HUDEP-2 (cell line): ENCODE data around the gene UBE3B.

Source experiments
- DNase-seq, 76 experiments: peaks; one replicate each; lab custom pipeline; 2025; ENCODE audit not compliant: unreplicated experiment in 76 of 76; lab: John Stamatoyannopoulos, UW

Gene UBE3B

GRCh38 chr12:109448707-109449390 is 28.6 kb upstream of the UBE3B start:
- no peak for DNase-seq

- DNase-seq, result no peak
Observed at GRCh38 chr12:109449845-109450532, 27.4 kb upstream of the UBE3B start.

GRCh38 chr12:109450980-109451379 is 26.5 kb upstream of the UBE3B start:
- no peak for DNase-seq

GRCh38 chr12:109451400-109451799 is 26.0 kb upstream of the UBE3B start:
- no peak for DNase-seq

- DNase-seq, result no peak
Observed at GRCh38 chr12:109452489-109452888, 24.9 kb upstream of the UBE3B start.

GRCh38 chr12:109455706-109456105 is 21.7 kb upstream of the UBE3B start:
- no peak for DNase-seq

- DNase-seq, result no peak
Observed at GRCh38 chr12:109458086-109458485, 19.3 kb upstream of the UBE3B start.

- DNase-seq, result no peak
Observed at GRCh38 chr12:109458771-109459208, 18.6 kb upstream of the UBE3B start.

- DNase-seq, result no peak
Observed at GRCh38 chr12:109459247-109459646, 18.2 kb upstream of the UBE3B start.

- no peak for DNase-seq
Observed at GRCh38 chr12:109460538-109460937, 16.9 kb upstream of the UBE3B start.

- peak in 1 of 76 experiments; percentile 14 for DNase-seq
Observed at GRCh38 chr12:109461049-109461845, 16.2 kb upstream of the UBE3B start.

- no peak for DNase-seq
Observed at GRCh38 chr12:109461846-109462756, 15.3 kb upstream of the UBE3B start.

- no peak for DNase-seq
Observed at GRCh38 chr12:109462868-109463692, 14.4 kb upstream of the UBE3B start.

- DNase-seq, result no peak
Observed at GRCh38 chr12:109463756-109464155, 13.7 kb upstream of the UBE3B start.

- no peak for DNase-seq
Observed at GRCh38 chr12:109464642-109465351, 12.6 kb upstream of the UBE3B start.

GRCh38 chr12:109466305-109466704 is 11.1 kb upstream of the UBE3B start:
- no peak for DNase-seq

- DNase-seq, result no peak
Observed at GRCh38 chr12:109466821-109467220, 10.6 kb upstream of the UBE3B start.

- DNase-seq, result peak in 34 of 76 experiments; percentile 1 to 52 (median 16)
Observed at GRCh38 chr12:109467978-109468676, 9.3 kb upstream of the UBE3B start.
